Neural progenitor cell (in vitro differentiated cells): ENCODE measurements around the gene STAC2. TPM values are rescaled to one million over a fixed set of nuclear protein-coding genes. Genes with fewer than 3 reads are reported as not detected.
"Not testable (repeated sequence)": the region's sequence is repeated elsewhere in the genome, so short reads cannot be mapped to it uniquely, and the experiment has no call there.

Source experiments
- DNase-seq: peaks from one replicate; pipeline ENCODE4 v3.0.0-alpha.2; 2016; ENCODE audit warnings: low spot score
- H2AFZ ChIP-seq: fragments of 200-600 bp; sonication (generic); replicated peaks from 2 replicates; pipeline ENCODE4 v1.6.1; 2016; ENCODE audit warnings: antibody characterized with exemption
- H3F3A ChIP-seq: fragments of 200-600 bp; sonication (generic); 2 replicates; pipeline ENCODE4 v1.6.1; 2016; ENCODE audit warnings: antibody characterized with exemption, low read depth
- H3K27ac ChIP-seq: fragments of 200-600 bp; sonication (generic); 2 replicates; pipeline ENCODE4 v1.5.1; 2016; ENCODE audit warnings: mild to moderate bottlenecking
- H3K27me3 ChIP-seq: fragments of 200-600 bp; sonication (generic); 2 replicates; pipeline ENCODE4 v1.6.1; 2016; ENCODE audit warnings: mild to moderate bottlenecking, moderate library complexity
- H3K36me3 ChIP-seq: fragments of 200-600 bp; sonication (generic); 2 replicates; pipeline ENCODE4 v1.5.1; 2016
- H3K4me1 ChIP-seq: fragments of 200-600 bp; sonication (generic); 2 replicates; pipeline ENCODE4 v1.6.1; 2016; ENCODE audit warnings: mixed run types
- H3K4me2 ChIP-seq: fragments of 200-600 bp; sonication (generic); 2 replicates; pipeline ENCODE4 v1.6.1; 2016
- H3K4me3 ChIP-seq: fragments of 200-600 bp; sonication (generic); 2 replicates; pipeline ENCODE4 v1.5.1; 2016
- H3K79me2 ChIP-seq: fragments of 200-600 bp; sonication (generic); 2 replicates; pipeline ENCODE4 v1.6.1; 2016; ENCODE audit warnings: low read depth
- H3K9ac ChIP-seq: fragments of 200-600 bp; sonication (generic); 2 replicates; pipeline ENCODE4 v1.6.1; 2016
- H3K9me3 ChIP-seq: fragments of 200-600 bp; sonication (generic); 2 replicates; pipeline ENCODE4 v1.5.1; 2016; ENCODE audit warnings: low read depth
- H4K20me1 ChIP-seq: fragments of 200-600 bp; sonication (generic); 2 replicates; pipeline ENCODE4 v1.6.1; 2016; ENCODE audit warnings: low read depth
- H3K27ac Mint-ChIP-seq: 3 replicates; pipeline ENCODE4 v1.8.0; 2021; ENCODE audit warnings: mixed read lengths
- H3K27me3 Mint-ChIP-seq: 2 replicates; pipeline ENCODE4 v1.8.0; 2022; ENCODE audit warnings: low read depth, mild to moderate bottlenecking, inconsistent platforms, moderate library complexity, mixed read lengths; ENCODE audit not compliant: insufficient read depth
- H3K36me3 Mint-ChIP-seq: 3 replicates; pipeline ENCODE4 v1.8.0; 2021; ENCODE audit warnings: mixed read lengths
- H3K4me1 Mint-ChIP-seq: 3 replicates; pipeline ENCODE4 v1.8.0; 2021; ENCODE audit warnings: mixed read lengths
- H3K4me3 Mint-ChIP-seq: 3 replicates; pipeline ENCODE4 v1.8.0; 2021; ENCODE audit warnings: mild to moderate bottlenecking, moderate library complexity, mixed read lengths
- H3K9me3 Mint-ChIP-seq: 3 replicates; pipeline ENCODE4 v1.8.0; 2020; ENCODE audit warnings: mixed read lengths
- EZH2 ChIP-seq: fragments of 200-600 bp; sonication (generic); IDR thresholded peaks from 2 replicates; pipeline ENCODE4 v1.6.1; 2017; ENCODE audit warnings: antibody characterized with exemption, mild to moderate bottlenecking, moderate library complexity
- EZH2phosphoT487 ChIP-seq: fragments of 200-600 bp; sonication (generic); IDR thresholded peaks from 2 replicates; pipeline ENCODE4 v1.6.1; 2017; ENCODE audit warnings: antibody characterized with exemption
- total RNA-seq: library from RNA; depleted of rRNA; stranded (reverse); fragments of >200 nt; gene quantifications from 2 replicates; pipeline ENCODE4 v1.2.3, GENCODE V29; 2015; ENCODE audit warnings: low replicate concordance
- TF ChIP-seq, protein P1 (sequence below): fragments of 200-600 bp; sonication (generic); IDR thresholded peaks from 2 replicates; pipeline ENCODE4 v1.5.1; 2017; ENCODE audit warnings: antibody characterized with exemption, mild to moderate bottlenecking

STAC2 gene
- total RNA-seq, 1 donor from 2014 or later = 0.13 TPM

- Histone ChIP-seq H3K36me3 (no peaks in the 10 kb centered on the region), H3K27me3 (no peaks in the 10 kb centered on the region), H3K4me1 (peaks cover 7% of the 10 kb centered on the region), H4K20me1 (no peaks in the 10 kb centered on the region), H3K4me2 (no peak overlapping the region), H3K79me2 (no peaks in the 10 kb centered on the region), H3K4me3 (no peak overlapping the region), H3K27ac (no peak overlapping the region), H2AFZ (no peak overlapping the region), H3F3A (peaks cover 5% of the 10 kb centered on the region), H3K9ac (no peak overlapping the region), H3K9me3 (no peaks in the 10 kb centered on the region)
- no peak for TF ChIP-seq EZH2
- TF ChIP-seq EZH2phosphoT487 = no peak
- TF ChIP-seq, protein P1, sequence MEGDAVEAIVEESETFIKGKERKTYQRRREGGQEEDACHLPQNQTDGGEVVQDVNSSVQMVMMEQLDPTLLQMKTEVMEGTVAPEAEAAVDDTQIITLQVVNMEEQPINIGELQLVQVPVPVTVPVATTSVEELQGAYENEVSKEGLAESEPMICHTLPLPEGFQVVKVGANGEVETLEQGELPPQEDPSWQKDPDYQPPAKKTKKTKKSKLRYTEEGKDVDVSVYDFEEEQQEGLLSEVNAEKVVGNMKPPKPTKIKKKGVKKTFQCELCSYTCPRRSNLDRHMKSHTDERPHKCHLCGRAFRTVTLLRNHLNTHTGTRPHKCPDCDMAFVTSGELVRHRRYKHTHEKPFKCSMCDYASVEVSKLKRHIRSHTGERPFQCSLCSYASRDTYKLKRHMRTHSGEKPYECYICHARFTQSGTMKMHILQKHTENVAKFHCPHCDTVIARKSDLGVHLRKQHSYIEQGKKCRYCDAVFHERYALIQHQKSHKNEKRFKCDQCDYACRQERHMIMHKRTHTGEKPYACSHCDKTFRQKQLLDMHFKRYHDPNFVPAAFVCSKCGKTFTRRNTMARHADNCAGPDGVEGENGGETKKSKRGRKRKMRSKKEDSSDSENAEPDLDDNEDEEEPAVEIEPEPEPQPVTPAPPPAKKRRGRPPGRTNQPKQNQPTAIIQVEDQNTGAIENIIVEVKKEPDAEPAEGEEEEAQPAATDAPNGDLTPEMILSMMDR = no peak
- H3K4me1 Mint-ChIP-seq = no peaks in the 10 kb centered on the region
- H3K27me3 Mint-ChIP-seq = peaks cover 3% of the 10 kb centered on the region
- no peak overlapping the region for H3K4me3 Mint-ChIP-seq
- no peak overlapping the region for H3K27ac Mint-ChIP-seq
- DNase-seq = no peak
- H3K36me3 Mint-ChIP-seq = peaks cover 14% of the 10 kb centered on the region
- no peaks in the 10 kb centered on the region for H3K9me3 Mint-ChIP-seq
Observed at GRCh38 chr17:39251997-39252396, 26.3 kb upstream of the STAC2 start.

- H4K20me1 ChIP-seq, H3K4me1 ChIP-seq, H3K9me3 Mint-ChIP-seq, H3K4me1 Mint-ChIP-seq, H3K36me3 ChIP-seq, H3K27ac ChIP-seq, H3K27ac Mint-ChIP-seq, H3K27me3 ChIP-seq, H3K4me3 ChIP-seq, H3K4me2 ChIP-seq, DNase-seq, H3K27me3 Mint-ChIP-seq, H3F3A ChIP-seq, H3K4me3 Mint-ChIP-seq, H2AFZ ChIP-seq, H3K9me3 ChIP-seq, H3K9ac ChIP-seq, H3K79me2 ChIP-seq: not testable (repeated sequence)
- peaks cover 14% of the 10 kb centered on the region for H3K36me3 Mint-ChIP-seq
Observed at GRCh38 chr17:39250076-39250475, 24.3 kb upstream of the STAC2 start.

DNA sequence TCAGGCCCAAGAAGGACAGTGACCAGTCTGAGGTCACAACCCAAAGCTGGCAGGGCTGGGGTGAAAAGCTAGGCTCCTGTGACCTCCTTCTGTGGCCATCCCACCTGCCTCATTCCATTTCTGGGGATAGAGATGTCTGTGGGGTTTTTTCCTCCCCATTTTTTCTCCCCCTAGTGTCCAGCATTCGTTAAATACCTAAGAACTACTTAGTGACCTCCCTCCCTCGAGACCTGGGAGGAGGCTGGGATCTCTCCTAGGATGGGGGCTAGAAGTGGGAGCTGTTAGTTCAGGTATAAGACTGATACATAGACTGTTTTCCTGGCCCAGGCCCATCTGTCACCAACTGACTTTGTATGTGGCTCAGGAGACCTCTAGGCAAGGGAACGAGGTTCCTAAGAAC is 20.5 kb upstream of the STAC2 start:
- Mint-ChIP-seq H3K36me3 (no peaks in the 10 kb centered on the region), H3K4me3 (no peak overlapping the region), H3K27me3 (peaks cover 15% of the 10 kb centered on the region), H3K27ac (no peak overlapping the region), H3K9me3 (no peaks in the 10 kb centered on the region), H3K4me1 (peaks cover 4% of the 10 kb centered on the region)
- Histone ChIP-seq H3K79me2 (no peaks in the 10 kb centered on the region), H2AFZ (no peak overlapping the region), H3K9ac (no peak overlapping the region), H3K4me1 (peaks cover 7% of the 10 kb centered on the region), H3K4me2 (no peak overlapping the region), H4K20me1 (no peaks in the 10 kb centered on the region), H3K4me3 (no peak overlapping the region), H3K36me3 (no peaks in the 10 kb centered on the region), H3F3A (peaks cover 8% of the 10 kb centered on the region), H3K27ac (no peak overlapping the region), H3K9me3 (no peaks in the 10 kb centered on the region), H3K27me3 (no peaks in the 10 kb centered on the region)
- TF ChIP-seq EZH2 (no peak), EZH2phosphoT487 (no peak)
- TF ChIP-seq, protein P1 = no peak
- no peak for DNase-seq

GRCh38 chr17:39244600-39245570 is 19.1 kb upstream of the STAC2 start:
- Histone ChIP-seq H3K27me3 (no peaks in the 10 kb centered on the region), H3K9me3 (no peaks in the 10 kb centered on the region), H3K79me2 (no peaks in the 10 kb centered on the region), H3K4me1 (peaks cover 7% of the 10 kb centered on the region), H3K9ac (no peak overlapping the region), H3F3A (peaks cover 8% of the 10 kb centered on the region), H3K4me2 (no peak overlapping the region), H4K20me1 (no peaks in the 10 kb centered on the region), H3K27ac (no peak overlapping the region), H2AFZ (peak overlapping the region; percentile 81), H3K36me3 (no peaks in the 10 kb centered on the region), H3K4me3 (no peak overlapping the region)
- peak; percentile 92 for DNase-seq
- Mint-ChIP-seq H3K9me3 (no peaks in the 10 kb centered on the region), H3K36me3 (no peaks in the 10 kb centered on the region), H3K27me3 (peaks cover 20% of the 10 kb centered on the region), H3K27ac (peak overlapping the region; percentile 50), H3K4me3 (no peak overlapping the region), H3K4me1 (peaks cover 4% of the 10 kb centered on the region)
- TF ChIP-seq, protein P1 = peak; percentile 97
- TF ChIP-seq EZH2 (no peak), EZH2phosphoT487 (no peak)
